Ureter (tissue), 1 donor: ENCODE measurements around the gene CFHR1. TPM values are rescaled to one million over a fixed set of nuclear protein-coding genes. Genes with fewer than 3 reads are reported as not detected.

Experiments used
- DNase-seq: peaks from one replicate; pipeline ENCODE4 v3.0.0-alpha.2; 2020; ENCODE audit warnings: low spot score
- total RNA-seq: library from RNA; stranded (reverse); gene quantifications from one replicate; pipeline ENCODE4 v1.2.4, GENCODE V29; 2023
- donor health status: DM: yes; HTN: yes; CAD: no.

CFHR1 gene
- total RNA-seq, 1 donor from 2014 or later, result 2.3 TPM

- no peak for DNase-seq
These were observed 58.4 kb downstream of the CFHR1 start for GRCh38 chr1:196877964-196878363.

Other genes with a start within 250 kb of the CFHR1 start
- gene KCNT2, start 211.3 kb upstream of the CFHR1 start, total RNA-seq, result 9.5 TPM
- gene CFH, start 167.7 kb upstream of the CFHR1 start, total RNA-seq, result 145 TPM
- 1.1 TPM for gene CFHR3, start 44.9 kb upstream of the CFHR1 start, total RNA-seq
- not detected for gene CFHR4, start 68.3 kb downstream of the CFHR1 start, total RNA-seq
- gene CFHR2, start 124.0 kb downstream of the CFHR1 start, total RNA-seq, result not detected
- not detected for gene CFHR5, start 157.8 kb downstream of the CFHR1 start, total RNA-seq
- not detected for gene F13B, start 247.5 kb downstream of the CFHR1 start, total RNA-seq